ENCODE results near the gene SHPK.

The SHPK gene

DNA sequence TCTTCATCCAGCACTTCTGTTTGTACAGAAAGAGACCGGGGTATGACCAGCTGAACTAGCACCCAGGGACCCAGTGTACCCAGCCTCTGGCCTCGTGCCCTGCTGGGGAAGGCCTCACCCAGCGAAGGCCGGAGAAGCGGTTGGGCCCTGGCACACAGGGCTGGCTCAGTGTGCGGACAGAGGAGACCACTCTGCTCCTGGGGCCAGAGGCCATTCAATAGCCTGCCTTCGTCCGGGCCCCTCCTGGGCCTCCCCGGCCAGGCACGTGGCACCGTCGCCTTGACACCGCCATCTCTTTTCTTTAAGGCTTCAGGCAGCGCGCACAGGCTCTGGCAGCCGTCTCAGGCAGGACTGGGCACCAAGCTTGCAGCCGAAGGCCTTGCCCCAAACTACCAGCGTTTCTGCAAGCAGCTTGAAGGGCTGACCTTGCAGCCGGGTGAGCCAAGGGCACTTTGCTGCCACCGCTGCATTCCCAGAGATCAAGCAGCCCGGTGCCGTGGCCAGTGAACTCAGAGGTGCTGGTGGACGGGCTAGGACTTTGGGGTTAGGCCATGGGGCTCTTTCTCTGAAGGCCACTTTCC, 24.4 kb upstream of the SHPK start:
- H3K4me3 ChIP-seq (ENCODE audit: low read depth, low read length): no peak overlapping the region
- TF ChIP-seq, protein P1, sequence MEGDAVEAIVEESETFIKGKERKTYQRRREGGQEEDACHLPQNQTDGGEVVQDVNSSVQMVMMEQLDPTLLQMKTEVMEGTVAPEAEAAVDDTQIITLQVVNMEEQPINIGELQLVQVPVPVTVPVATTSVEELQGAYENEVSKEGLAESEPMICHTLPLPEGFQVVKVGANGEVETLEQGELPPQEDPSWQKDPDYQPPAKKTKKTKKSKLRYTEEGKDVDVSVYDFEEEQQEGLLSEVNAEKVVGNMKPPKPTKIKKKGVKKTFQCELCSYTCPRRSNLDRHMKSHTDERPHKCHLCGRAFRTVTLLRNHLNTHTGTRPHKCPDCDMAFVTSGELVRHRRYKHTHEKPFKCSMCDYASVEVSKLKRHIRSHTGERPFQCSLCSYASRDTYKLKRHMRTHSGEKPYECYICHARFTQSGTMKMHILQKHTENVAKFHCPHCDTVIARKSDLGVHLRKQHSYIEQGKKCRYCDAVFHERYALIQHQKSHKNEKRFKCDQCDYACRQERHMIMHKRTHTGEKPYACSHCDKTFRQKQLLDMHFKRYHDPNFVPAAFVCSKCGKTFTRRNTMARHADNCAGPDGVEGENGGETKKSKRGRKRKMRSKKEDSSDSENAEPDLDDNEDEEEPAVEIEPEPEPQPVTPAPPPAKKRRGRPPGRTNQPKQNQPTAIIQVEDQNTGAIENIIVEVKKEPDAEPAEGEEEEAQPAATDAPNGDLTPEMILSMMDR (IDR thresholded peaks at IDR 0.05; ENCODE audit: control insufficient read depth, extremely low read depth, insufficient read depth): no peak
- DNase-seq (ENCODE audit: low read depth): peak; percentile 62

DNA sequence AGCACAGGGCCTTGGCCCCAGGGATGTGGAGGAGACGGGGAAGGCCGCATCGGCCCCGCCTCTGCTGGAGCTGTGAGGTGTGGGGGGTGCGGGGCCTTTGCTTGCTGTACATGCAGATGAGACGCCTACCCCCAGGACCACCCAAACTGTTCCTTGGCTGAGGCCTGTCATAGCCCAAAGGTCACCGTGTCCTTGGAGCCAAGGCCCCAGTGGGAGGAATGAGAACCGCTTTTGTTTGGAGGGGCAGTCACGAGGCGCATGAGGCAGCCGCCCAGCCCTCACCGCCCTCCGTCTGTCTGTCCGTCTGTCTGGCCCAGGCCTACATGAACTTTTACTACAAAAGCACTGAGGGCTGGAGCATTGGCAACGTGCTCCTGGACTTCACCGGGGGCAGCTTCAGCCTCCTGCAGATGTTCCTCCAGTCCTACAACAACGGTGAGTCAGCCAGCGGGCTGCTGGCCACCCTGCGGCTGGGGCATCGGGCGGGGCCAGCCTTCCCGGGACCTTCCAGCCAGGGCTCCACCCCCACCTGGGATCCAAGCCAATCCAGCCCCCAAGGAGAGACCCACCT, 23.6 kb upstream of the SHPK start:
- TF ChIP-seq, protein P1 (IDR thresholded peaks at IDR 0.05; ENCODE audit: control insufficient read depth, extremely low read depth, insufficient read depth): no peak
- DNase-seq (ENCODE audit: low read depth): no peak

DNA sequence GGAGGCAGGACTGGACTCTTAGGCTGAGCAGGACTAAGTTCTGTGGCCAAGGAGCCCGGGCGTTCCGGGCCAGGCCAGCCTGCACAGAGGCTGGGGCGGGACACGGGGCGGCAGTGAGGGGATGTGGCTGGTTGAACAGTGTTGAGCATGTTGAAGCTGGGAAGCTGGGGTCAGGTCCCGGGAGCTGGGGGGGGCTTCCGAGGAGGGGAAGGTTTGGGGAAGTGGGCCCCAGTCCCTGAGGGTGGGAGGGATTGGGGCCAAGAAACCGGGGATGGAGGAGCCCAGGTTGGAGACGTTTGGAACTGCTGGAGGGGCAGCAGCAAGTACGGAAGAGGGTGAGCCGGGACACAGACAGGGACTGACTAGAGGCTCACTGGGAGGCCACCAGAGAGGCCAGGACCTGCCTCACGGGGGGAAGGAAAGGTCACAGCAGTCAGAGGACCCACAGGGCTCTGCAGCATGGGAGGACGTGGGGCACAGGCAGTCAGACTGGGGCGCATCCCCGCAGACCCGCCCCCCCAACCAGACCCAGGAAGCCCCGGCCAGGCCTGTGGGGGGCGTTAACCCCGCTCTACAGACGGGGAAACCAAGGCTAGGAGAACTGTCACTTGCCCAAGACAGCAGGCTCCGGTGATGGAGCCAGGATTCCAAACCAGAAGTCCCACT, 22.9 kb upstream of the SHPK start:
- no peak overlapping the region for H3K4me3 ChIP-seq (ENCODE audit: low read depth, low read length)
- TF ChIP-seq, protein P1 (IDR thresholded peaks at IDR 0.05; ENCODE audit: control insufficient read depth, extremely low read depth, insufficient read depth): no peak
- no peak for DNase-seq (ENCODE audit: low read depth)

More for the DNA sequence above, 23.6 kb upstream of the SHPK start:
- no peak overlapping the region for H3K4me3 ChIP-seq (ENCODE audit: low read depth, low read length)

DNA sequence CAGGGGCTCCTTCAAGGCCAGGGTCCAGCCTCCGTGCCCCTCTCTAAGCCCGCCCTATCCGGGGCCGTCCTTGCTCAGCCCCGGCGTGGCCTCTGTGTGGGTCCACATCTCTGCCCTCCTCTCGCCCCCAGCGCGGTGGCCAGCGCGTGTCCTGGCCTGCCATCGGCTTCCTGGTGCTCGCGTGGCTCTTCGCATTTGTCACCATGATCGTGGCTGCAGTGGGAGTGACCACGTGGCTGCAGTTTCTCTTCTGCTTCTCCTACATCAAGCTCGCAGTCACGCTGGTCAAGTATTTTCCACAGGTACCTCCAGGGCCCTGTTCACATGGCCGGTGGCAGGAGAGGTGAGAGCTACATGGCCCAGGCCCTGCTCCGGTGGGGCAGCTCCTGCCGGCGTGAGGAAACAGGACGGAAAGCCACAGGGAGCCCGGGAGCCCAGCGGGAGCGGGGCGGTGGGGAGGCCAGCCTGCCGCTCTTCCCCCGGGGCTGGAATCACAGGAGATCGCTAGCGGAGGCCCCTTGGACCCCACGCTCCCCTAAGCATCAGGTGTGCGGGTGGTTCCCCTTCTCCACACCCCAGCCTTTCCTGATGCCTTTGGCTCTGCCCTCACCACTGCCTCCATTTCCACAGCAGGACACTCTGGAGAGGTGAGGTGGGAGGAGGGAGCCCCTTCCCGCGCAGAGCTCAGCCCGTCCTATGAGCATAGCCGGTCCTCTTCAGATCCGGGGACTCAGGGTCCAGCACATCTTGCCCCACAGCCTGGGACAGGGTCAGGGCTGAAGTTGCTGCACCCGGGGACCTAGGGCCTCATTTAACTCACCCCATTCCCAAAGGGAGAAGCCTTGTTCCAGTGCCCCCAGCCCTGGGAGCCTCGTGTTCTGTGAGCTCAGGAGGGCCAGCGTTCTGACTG, 22.1 kb upstream of the SHPK start:
- TF ChIP-seq, protein P1 (IDR thresholded peaks at IDR 0.05; ENCODE audit: control insufficient read depth, extremely low read depth, insufficient read depth): no peak
- no peak overlapping the region for H3K4me3 ChIP-seq (ENCODE audit: low read depth, low read length)
- DNase-seq (ENCODE audit: low read depth): no peak

DNA sequence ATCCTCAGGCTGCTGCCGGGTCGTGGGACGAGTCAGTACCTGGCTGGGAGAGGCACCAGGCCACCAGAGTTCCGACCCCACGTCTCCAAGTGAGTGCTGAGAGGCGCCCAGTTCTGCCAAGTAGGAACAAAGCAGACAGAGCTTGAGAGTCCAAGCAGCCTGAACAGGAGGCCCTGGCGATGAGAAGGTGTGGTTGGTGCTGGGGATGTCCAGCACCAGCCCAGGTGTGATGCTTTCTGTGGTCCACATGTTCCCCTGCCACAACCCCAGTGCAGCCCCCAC, 21.5 kb upstream of the SHPK start:
- TF ChIP-seq, protein P1 (IDR thresholded peaks at IDR 0.05; ENCODE audit: control insufficient read depth, extremely low read depth, insufficient read depth): no peak
- no peak for DNase-seq (ENCODE audit: low read depth)
- H3K4me3 ChIP-seq (ENCODE audit: low read depth, low read length): no peak overlapping the region

DNA sequence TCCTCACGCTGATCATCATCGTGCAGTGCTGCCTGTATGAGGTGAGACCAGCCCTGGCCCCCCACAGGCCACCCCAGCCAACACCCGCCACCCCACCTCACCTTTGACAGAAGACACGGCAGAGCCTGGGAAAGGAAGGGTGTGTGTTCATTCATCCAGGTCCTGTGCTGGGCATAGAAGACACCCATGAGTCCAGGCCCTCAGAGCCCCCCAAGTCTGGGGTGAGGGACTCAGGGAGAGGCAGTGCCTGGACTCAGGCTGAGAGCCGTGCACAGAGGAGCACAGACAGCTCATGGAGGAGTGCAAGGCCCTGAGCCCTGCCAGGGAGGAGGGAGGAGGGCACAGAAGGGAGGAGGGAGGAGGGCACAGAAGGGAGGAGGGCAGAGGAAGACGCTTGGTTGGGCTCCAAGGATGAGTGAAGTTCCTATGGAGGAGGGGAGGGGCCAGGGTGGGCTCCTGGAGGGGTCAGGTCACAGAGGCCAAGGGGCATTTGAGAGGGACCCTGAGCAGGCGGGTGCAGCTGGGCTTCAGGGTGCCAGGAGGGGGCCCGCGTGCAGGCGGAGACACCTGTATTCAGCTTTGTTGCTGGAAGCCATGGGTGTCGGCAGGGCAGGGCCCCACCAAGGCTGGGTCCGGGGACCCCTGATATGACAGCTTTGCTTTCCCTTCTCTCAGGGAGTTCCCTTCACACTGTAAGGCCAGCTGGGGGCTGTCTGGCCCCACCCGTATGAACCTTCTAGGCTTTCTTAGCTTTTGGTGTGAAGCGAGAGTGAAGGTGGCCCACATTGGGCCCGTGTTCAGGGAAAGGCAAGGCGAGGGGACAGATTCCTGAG, 20.9 kb upstream of the SHPK start:
- TF ChIP-seq, protein P1 (IDR thresholded peaks at IDR 0.05; ENCODE audit: control insufficient read depth, extremely low read depth, insufficient read depth): no peak
- DNase-seq (ENCODE audit: low read depth): no peak
- no peak overlapping the region for H3K4me3 ChIP-seq (ENCODE audit: low read depth, low read length)
